CD4-positive, alpha-beta memory T cell (primary cell): ENCODE results near the gene CDX2. TPM values are rescaled to one million over a fixed set of nuclear protein-coding genes. Genes with fewer than 3 reads are reported as not detected.
A peak's percentile ranks its signal among the peaks of the same experiment; 100 is the strongest.

Experiments used
- CTCF ChIA-PET: fragments of 350-600 bp; sonication (Branson Sonifier 250); formaldehyde crosslinking; loops from one replicate; lab custom pipeline; 2021; ENCODE audit warnings: inconsistent platforms; ENCODE audit not compliant: partially characterized antibody; lab: Charles Lee
- POLR2A ChIA-PET: fragments of 350-600 bp; sonication (Branson Sonifier 250); formaldehyde crosslinking; loops from one replicate; lab custom pipeline; 2021; ENCODE audit not compliant: partially characterized antibody; lab: Charles Lee
- DNase-seq, 5 donors: peaks; one replicate each; pipeline versions ENCODE4 v3.0.0 to v3.0.0-alpha.2; 2020 to 2022; ENCODE audit warnings: mixed read lengths in 1 of 5
- H3K27ac ChIP-seq: one replicate; pipeline ENCODE4 v1.7.0; 2013; ENCODE audit warnings: low read depth, low read length
- H3K27me3 ChIP-seq: 2 replicates; pipeline ENCODE4 v1.7.0; 2013; ENCODE audit warnings: mild to moderate bottlenecking, low read length, moderate library complexity; ENCODE audit not compliant: insufficient read depth
- H3K36me3 ChIP-seq: 2 replicates; pipeline ENCODE4 v1.7.0; 2013; ENCODE audit warnings: mild to moderate bottlenecking, low read length, moderate library complexity; ENCODE audit not compliant: insufficient read depth
- H3K4me1 ChIP-seq: 2 replicates; pipeline ENCODE4 v1.7.0; 2013; ENCODE audit warnings: mild to moderate bottlenecking, low read length, moderate library complexity; ENCODE audit not compliant: insufficient read depth
- H3K4me3 ChIP-seq, 2 donors: one replicate each; pipeline ENCODE4 v1.7.0; 2013; ENCODE audit warnings: low read length in 2 of 2, mild to moderate bottlenecking in 1 of 2
- H3K9me3 ChIP-seq, 2 donors: one replicate each; pipeline ENCODE4 v1.7.0; 2013; ENCODE audit warnings: low read length in 2 of 2, control low read depth in 1 of 2; ENCODE audit not compliant: control insufficient read depth in 1 of 2
- H3K27ac Mint-ChIP-seq, 7 donors: one replicate each; pipeline ENCODE4 v1.8.0; 2020 to 2021; ENCODE audit warnings: mixed read lengths in 7 of 7, mild to moderate bottlenecking in 6 of 7, inconsistent platforms in 3 of 7, moderate library complexity in 3 of 7
- H3K27me3 Mint-ChIP-seq, 2 donors: one replicate each; pipeline ENCODE4 v1.8.0; 2020 to 2021; ENCODE audit warnings: mixed read lengths in 2 of 2
- H3K36me3 Mint-ChIP-seq, 2 donors: one replicate each; pipeline ENCODE4 v1.8.0; 2020 to 2021; ENCODE audit warnings: mixed read lengths in 2 of 2, inconsistent platforms in 1 of 2, mild to moderate bottlenecking in 1 of 2
- H3K4me1 Mint-ChIP-seq, 4 donors: one replicate each; pipeline ENCODE4 v1.8.0; 2020 to 2021; ENCODE audit warnings: mixed read lengths in 4 of 4, mild to moderate bottlenecking in 1 of 4
- H3K4me3 Mint-ChIP-seq, 8 donors: one replicate each; pipeline ENCODE4 v1.8.0; 2020 to 2021; ENCODE audit warnings: mixed read lengths in 8 of 8, mild to moderate bottlenecking in 7 of 8, moderate library complexity in 6 of 8, inconsistent platforms in 3 of 8
- H3K9me3 Mint-ChIP-seq, 8 donors: one replicate each; pipeline ENCODE4 v1.8.0; 2020 to 2021; ENCODE audit warnings: mixed read lengths in 8 of 8, mild to moderate bottlenecking in 5 of 8, inconsistent platforms in 3 of 8, moderate library complexity in 1 of 8
- intact Hi-C: fragments of 100-400 bp; cut with micrococcal nuclease; formaldehyde crosslinking; loops from one replicate; pipeline ENCODE4 v1.15.1; 2023
- polyA plus RNA-seq, 2 donors: library from polyadenylated mRNA; unstranded; fragments of 300-500 nt; fragmentation: Illumina TruSeq; gene quantifications; one replicate each; pipeline ENCODE4 v1.2.3, GENCODE V29; 2021
- total RNA-seq, 2 experiments: library from RNA; stranded (reverse); gene quantifications; one replicate each; pipeline ENCODE4 v1.2.3, GENCODE V29; 2021

Gene CDX2
- total and polyA plus RNA-seq, 4 experiments from 2014 or later = not detected

GRCh38 chr13:27927444-27928352 is 41.4 kb downstream of the CDX2 start:
- H3K36me3 ChIP-seq = no peaks in the 10 kb centered on the region

GRCh38 chr13:27926644-27927434 is 42.3 kb downstream of the CDX2 start:
- Histone ChIP-seq H3K4me3 (no peak overlapping the region), H3K4me1 (peaks cover 19% of the 10 kb centered on the region), H3K27ac (no peak overlapping the region), H3K27me3 (peaks cover 56% of the 10 kb centered on the region), H3K36me3 (no peaks in the 10 kb centered on the region), H3K9me3 (no peaks in the 10 kb centered on the region)
- Mint-ChIP-seq H3K4me3 (peak overlapping the region in 7 of 8 donors; percentile 25 to 76 (median 53)), H3K9me3 (peaks cover 0 to 4% (median 0%) of the 10 kb centered on the region in 8 donors), H3K36me3 (peaks cover 0 to 2% of the 10 kb centered on the region in 2 donors), H3K27ac (no peak overlapping the region), H3K4me1 (peaks cover 17 to 57% (median 40%) of the 10 kb centered on the region in 4 donors), H3K27me3 (peaks cover 69 to 75% of the 10 kb centered on the region in 2 donors)
- no peak for DNase-seq
- POLR2A ChIA-PET = no interaction called here
- intact Hi-C loops = no loop called here
- CTCF ChIA-PET = no interaction called here

More at GRCh38 chr13:27927444-27928352, 41.4 kb downstream of the CDX2 start:
- Histone ChIP-seq H3K9me3 (no peaks in the 10 kb centered on the region), H3K4me3 (no peak overlapping the region), H3K27ac (no peak overlapping the region), H3K4me1 (peaks cover 13% of the 10 kb centered on the region), H3K27me3 (peaks cover 54% of the 10 kb centered on the region)
- intact Hi-C loops = no loop called here
- Mint-ChIP-seq H3K27ac (no peak overlapping the region), H3K36me3 (peaks cover 0 to 2% of the 10 kb centered on the region in 2 donors), H3K9me3 (peaks cover 0 to 4% (median 0%) of the 10 kb centered on the region in 8 donors), H3K4me3 (peak overlapping the region in 6 of 8 donors; percentile 25 to 76 (median 50)), H3K27me3 (peaks cover 67 to 72% of the 10 kb centered on the region in 2 donors), H3K4me1 (peaks cover 17 to 52% (median 38%) of the 10 kb centered on the region in 4 donors)
- CTCF ChIA-PET = no interaction called here
- no peak for DNase-seq
- POLR2A ChIA-PET = no interaction called here

GRCh38 chr13:27925220-27925991 is 43.7 kb downstream of the CDX2 start:
- H3K36me3 ChIP-seq = no peaks in the 10 kb centered on the region
- Mint-ChIP-seq H3K9me3 (peaks cover 0 to 5% (median 0%) of the 10 kb centered on the region in 8 donors), H3K4me3 (peak overlapping the region in 2 of 8 donors; percentile 0 to 35), H3K36me3 (peaks cover 0 to 2% of the 10 kb centered on the region in 2 donors), H3K27ac (no peak overlapping the region), H3K27me3 (peaks cover 65 to 71% of the 10 kb centered on the region in 2 donors), H3K4me1 (peaks cover 20 to 64% (median 46%) of the 10 kb centered on the region in 4 donors)
- peaks cover 56% of the 10 kb centered on the region for H3K27me3 ChIP-seq
- POLR2A ChIA-PET = no interaction called here
- no peak overlapping the region for H3K4me3 ChIP-seq
- H3K27ac ChIP-seq = no peak overlapping the region
- H3K9me3 ChIP-seq = no peaks in the 10 kb centered on the region
- CTCF ChIA-PET = no interaction called here
- no peak for DNase-seq
- intact Hi-C loops = no loop called here
- H3K4me1 ChIP-seq = peaks cover 26% of the 10 kb centered on the region

GRCh38 chr13:27924529-27925141 is 44.5 kb downstream of the CDX2 start:
- H3K27me3 ChIP-seq = peaks cover 56% of the 10 kb centered on the region
- Mint-ChIP-seq H3K4me1 (peaks cover 20 to 61% (median 45%) of the 10 kb centered on the region in 4 donors), H3K36me3 (peaks cover 0 to 2% of the 10 kb centered on the region in 2 donors), H3K27ac (no peak overlapping the region), H3K27me3 (peaks cover 60 to 65% of the 10 kb centered on the region in 2 donors), H3K4me3 (no peak overlapping the region), H3K9me3 (peaks cover 0 to 5% (median 0%) of the 10 kb centered on the region in 8 donors)
- H3K36me3 ChIP-seq = no peaks in the 10 kb centered on the region
- intact Hi-C loops = no loop called here
- H3K9me3 ChIP-seq = no peaks in the 10 kb centered on the region
- DNase-seq = no peak
- peaks cover 28% of the 10 kb centered on the region for H3K4me1 ChIP-seq
- no peak overlapping the region for H3K27ac ChIP-seq
- POLR2A ChIA-PET = no interaction called here
- no peak overlapping the region for H3K4me3 ChIP-seq
- CTCF ChIA-PET = no interaction called here

GRCh38 chr13:27923794-27924528 is 45.2 kb downstream of the CDX2 start:
- Mint-ChIP-seq H3K27me3 (peaks cover 61 to 65% of the 10 kb centered on the region in 2 donors), H3K4me3 (peak overlapping the region in 5 of 8 donors; percentile 27 to 73 (median 58)), H3K4me1 (peaks cover 20 to 63% (median 43%) of the 10 kb centered on the region in 4 donors), H3K27ac (peak overlapping the region in 2 of 7 donors; percentile 38 to 64), H3K36me3 (no peaks in the 10 kb centered on the region), H3K9me3 (peaks cover 0 to 5% (median 0%) of the 10 kb centered on the region in 8 donors)
- Histone ChIP-seq H3K4me3 (no peak overlapping the region), H3K27me3 (peaks cover 55% of the 10 kb centered on the region), H3K9me3 (no peaks in the 10 kb centered on the region), H3K36me3 (no peaks in the 10 kb centered on the region), H3K4me1 (peaks cover 28% of the 10 kb centered on the region), H3K27ac (no peak overlapping the region)
- ChIA-PET POLR2A (no interaction called here), CTCF (no interaction called here)
- intact Hi-C loops = no loop called here
- no peak for DNase-seq
